ENCODE results near the gene TMEM185A.
A peak's percentile ranks its signal among the peaks of the same experiment; 100 is the strongest.
"Not testable (repeated sequence)": the region's sequence is repeated elsewhere in the genome, so short reads cannot be mapped to it uniquely, and the experiment has no call there.

Gene TMEM185A

GRCh38 chrX:149619662-149620061 is 11.9 kb downstream of the TMEM185A start:
- DNase-seq = not testable (repeated sequence)

GRCh38 chrX:149618871-149619270 is 12.7 kb downstream of the TMEM185A start:
- DNase-seq = no peak

DNA sequence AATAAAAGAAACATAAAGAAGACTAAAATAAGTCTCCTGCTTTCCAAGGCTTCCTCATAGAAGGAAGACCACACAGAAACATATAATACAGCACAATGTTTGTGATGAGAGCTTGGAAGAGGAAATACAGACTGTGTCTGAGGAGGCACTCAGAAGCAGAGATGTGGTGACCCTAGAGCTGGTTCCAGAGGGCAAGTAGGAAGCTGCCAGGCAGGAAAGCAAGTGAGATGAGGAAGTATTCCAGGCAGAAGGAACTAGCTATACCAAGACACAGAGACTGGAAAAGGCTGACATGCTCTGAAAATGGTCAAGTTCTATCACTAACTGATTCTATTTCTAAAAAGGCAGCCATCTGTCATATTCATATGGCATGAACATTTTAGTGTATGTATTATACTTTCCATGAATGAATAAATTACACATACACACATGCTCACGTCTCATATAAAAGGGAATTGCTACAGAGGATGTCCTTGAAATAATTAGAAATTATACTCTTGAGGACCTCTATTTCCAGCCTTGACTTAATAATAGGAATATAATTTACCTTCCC is 19.9 kb downstream of the TMEM185A start:
- peak in 1 of 2 experiments; percentile 9 for DNase-seq

DNA sequence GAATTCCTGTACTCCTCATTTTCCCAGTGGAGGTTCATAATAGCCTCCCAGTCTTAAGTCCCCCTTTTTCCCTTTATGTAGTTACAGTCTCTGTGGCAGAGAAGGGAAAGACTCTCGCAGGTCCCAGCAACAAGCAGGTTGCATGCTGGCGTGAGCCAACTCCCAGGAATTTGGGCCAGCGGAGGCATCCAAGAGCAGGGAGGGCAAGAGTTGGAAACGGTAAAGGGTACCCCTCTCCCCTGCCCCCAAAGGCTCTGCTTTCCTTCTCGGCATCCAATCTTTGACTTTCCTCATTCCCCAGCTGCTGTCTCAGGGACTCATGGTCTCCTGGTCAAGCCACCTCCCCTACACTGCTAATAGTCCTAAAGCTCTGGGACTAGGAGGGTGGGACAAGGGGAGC is 21.1 kb downstream of the TMEM185A start:
- no peak for DNase-seq

DNA sequence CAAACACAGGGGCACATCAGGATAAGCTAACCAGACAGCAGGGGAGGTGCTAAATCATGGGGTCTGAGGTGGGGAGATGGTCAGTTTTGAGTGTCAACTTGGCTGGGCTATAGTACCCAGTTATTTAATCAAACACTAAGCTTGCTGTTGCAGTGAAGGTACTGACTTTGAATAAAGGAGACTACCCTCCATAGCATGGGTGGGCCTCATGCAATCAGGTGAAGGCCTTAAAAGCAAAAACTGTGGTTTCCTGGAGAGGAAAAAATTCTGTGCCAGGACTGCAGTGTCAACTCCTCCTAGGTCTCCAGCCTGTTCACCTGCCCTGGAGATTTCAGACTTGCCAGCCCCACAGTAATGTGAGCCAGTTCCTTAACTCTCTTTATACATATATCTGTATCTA is 23.9 kb downstream of the TMEM185A start:
- DNase-seq = no peak

DNA sequence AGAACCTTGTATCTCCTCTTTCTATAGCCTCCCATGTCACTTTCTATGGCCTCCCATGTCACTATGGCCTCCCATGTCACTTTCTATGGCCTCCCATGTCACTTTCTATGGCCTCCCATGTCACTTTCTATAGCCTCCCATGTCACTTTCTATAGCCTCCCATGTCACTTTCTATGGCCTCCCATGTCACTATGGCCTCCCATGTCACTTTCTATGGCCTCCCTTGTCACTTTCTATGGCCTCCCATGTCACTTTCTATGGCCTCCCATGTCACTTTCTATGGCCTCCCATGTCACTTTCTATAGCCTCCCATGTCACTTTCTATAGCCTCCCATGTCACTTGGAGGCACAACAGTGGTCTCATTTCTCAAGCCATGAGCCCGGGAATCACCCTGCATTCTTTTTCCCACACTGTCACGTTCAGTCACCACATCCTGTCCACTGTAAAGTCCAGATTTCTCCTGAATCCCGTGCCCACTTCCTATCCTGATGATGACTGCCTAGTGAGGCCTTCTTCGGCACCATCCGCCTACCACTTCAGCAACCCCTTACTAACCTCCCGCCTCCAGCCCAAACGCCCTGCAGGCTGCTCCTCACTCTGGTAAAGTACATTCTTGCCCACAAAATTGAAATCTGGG is 26.2 kb downstream of the TMEM185A start:
- DNase-seq = not testable (repeated sequence)

GRCh38 chrX:149598603-149599002 is 33.0 kb downstream of the TMEM185A start:
- not testable (repeated sequence) for DNase-seq

GRCh38 chrX:149595943-149596342 is 35.6 kb downstream of the TMEM185A start:
- DNase-seq = not testable (repeated sequence)

DNA sequence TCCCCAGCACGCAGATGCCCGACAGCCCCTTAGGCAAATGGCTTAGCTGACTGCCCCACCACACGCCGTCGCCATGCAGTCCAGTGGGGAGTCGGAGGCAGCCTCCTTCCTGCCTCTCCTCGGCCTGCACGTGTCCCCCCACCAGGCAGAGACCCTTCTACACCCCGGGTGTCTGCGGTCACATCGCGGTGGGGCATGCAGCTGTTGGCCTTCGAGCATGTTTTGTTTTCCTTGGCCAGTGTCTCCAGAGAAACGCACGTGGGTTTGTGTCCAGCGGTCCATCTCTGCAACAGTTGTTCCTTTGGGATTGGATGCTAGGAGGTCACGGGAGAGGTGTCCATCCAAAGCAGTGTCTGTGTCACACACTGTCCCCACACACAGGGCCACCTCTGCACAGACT is 36.4 kb downstream of the TMEM185A start, which contains the start of gene HSFX2:
TSS of gene HSFX2 (minus strand) at position 101 of the 400 bp plus-strand sequence. CDS start 614 bp downstream, outside the sequence.
- not testable (repeated sequence) for DNase-seq

GRCh38 chrX:149590993-149591392 is 40.6 kb downstream of the TMEM185A start:
- DNase-seq = not testable (repeated sequence)

DNA sequence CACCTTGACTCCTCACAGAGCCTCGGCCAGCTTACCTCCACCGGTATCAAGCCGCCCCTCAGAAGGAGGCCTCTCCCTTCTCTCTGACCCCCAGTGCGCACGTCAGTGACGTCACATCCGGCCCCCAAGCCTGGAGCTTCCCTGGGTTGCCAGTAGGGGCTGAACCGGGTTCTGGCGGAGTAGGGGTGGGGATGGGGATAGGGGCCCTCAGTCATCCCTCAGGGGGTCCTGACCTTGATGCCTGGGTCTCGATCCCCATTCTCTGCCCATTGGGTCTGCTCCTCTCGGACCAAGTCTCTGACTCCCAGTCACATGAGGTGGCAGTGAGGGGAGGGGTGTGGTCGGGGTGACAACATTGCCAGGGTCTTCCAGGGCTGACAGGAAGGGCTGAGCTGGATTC is 44.2 kb downstream of the TMEM185A start, which contains the start of gene MAGEA9B:
TSS of gene MAGEA9B (minus strand) at position 101 of the 400 bp plus-strand sequence. CDS start 4,280 bp downstream, outside the sequence.
- not testable (repeated sequence) for DNase-seq

- not testable (repeated sequence) for DNase-seq
Observed at GRCh38 chrX:149585631-149586030, 46.0 kb downstream of the TMEM185A start.

- not testable (repeated sequence) for DNase-seq
Observed at GRCh38 chrX:149573456-149573855, 58.1 kb downstream of the TMEM185A start.

- no peak for DNase-seq
Observed at GRCh38 chrX:149572743-149573142, 58.8 kb downstream of the TMEM185A start.

- DNase-seq = no peak
Observed at GRCh38 chrX:149571770-149572169, 59.8 kb downstream of the TMEM185A start.

DNA sequence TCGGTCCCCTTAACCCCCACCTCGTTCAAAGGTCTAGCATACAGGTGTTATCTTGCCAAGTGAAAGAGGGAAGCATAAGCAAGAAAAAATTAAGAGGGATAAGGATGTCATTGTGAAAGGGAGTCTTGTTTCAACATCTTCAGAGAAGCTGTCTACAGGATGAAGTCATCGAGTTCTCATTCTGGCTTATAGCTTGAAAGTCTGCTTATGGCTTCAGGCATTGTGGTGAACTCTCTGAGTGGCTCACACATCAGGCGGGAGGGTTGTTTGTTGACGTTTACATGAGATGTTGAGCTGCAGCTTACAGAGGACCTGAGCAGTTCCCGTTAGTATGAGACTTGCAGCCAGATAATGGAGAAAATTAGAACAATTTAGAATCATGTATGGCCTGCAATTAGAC is 60.9 kb downstream of the TMEM185A start:
- no peak for DNase-seq

DNA sequence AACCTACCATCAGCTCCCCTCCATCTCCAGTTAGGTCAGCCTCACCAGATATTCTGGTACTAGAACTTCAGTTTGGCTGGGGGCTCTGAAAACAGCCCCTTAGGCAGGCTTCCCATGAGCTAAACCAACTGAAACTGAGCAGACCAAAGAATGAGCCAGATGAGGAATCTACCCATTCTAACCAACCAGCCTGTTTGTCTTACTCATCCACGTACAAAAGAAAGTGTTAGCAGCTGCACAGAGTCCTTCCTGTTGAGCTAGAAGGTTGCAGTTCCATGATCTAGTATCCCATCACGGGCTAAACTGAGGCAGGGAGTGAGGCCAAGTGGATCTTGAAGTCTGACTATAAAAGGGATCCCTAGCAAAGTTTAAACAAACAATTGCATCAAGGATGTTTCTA is 61.8 kb downstream of the TMEM185A start:
- DNase-seq = no peak

DNA sequence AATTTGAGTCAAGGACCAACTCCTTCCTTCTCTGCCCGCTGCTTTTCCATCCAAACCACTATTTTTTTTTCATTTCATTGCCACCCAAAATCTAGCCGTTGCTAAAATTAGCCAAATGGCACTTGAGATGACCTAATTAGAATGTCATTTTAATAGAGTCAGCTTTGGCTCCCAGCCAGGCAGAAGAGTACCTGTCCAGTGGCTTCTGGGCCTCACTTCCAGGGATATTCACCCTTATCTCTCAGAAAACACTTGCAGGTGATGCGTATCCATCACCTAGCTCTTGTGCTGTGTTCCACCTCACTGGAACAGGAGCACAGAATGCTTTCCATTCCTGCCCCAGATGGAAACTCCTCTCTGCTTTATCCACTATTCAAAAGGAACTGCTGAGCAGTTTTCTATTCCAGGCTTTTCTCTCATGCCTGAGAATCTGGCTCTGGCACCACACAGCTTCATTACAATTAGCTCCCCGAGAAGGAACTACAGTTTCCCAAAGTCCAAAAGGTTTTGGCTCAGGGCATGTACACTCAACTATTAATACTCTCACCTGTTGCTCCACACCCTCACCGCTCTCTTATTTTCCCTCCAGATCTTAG is 62.8 kb downstream of the TMEM185A start:
- no peak for DNase-seq

DNA sequence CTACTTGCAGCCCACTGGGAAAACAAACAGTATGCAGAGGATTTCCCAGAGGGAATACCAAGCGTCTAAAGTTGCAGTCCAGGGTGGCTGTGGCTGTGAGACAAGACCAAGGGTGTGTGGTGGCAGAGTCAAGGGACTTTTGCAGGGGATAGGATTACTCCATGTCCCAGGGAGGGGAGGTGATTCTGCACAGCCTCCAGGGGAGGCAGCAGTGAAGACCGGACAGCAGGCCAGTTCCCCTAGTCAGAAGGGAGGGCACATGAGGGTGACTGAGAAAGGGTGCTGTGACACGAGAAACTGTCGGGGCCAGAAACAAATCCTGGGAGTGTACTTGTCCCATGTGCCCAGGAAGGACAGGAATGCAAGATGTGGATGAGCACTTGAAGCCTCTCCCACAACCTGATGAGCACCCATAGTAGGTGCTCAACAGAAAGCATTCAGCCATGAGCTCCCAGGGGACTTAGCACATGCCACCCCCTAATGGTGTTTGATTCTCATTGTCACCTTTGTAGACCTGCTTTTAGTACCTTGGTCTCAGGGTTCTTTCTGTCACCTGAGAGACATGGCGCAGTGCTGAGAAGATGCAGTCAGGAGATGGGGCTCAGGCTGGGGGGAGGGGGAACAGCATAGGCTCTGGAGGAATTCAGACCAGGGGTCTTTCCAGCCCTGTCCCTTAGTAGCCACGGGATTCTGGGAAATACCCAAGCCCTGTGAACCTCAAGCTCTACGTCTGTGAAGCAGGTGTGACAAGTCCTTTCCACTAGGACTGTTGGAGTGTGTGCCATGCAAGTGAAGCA is 63.8 kb downstream of the TMEM185A start:
- DNase-seq = no peak

DNA sequence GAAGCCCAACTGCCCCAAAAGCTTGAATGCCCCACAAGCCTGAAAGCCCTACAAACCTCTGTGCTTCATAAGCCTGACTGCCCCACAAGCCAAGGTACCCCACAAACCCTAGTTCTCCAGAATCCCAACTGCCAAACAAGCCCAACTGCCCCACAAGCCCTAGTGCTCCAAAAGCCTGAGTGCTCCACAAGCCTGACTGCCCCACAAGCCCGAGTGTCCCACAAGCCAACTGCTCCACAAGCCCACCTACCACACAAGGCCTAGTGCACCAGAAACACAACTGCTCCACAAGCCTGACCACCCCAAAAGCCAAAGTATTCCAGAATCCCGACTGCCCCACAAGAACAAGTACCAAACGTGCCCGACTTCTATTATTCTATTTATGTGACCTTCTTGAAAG is 68.2 kb downstream of the TMEM185A start:
- DNase-seq = no peak

DNA sequence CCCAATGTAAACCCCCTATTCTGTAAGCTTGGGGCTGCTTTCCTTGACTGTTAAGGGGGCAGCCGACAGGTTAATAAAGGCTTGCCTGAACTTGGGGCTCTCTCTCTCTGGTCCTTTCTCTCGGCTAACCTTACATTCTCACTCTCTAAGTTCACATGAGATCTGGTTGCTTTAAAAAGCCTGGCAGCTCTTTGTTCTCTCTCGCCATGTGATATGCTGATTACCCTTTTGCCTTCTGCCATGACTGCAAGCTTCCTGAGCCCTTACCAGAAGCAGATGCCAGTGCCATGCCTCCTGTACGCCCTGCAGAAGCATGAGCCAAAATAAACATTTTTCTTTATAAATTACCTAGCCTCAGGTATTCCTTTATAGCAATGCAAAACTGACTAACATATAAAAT is 76.3 kb downstream of the TMEM185A start:
- not testable (repeated sequence) for DNase-seq

DNA sequence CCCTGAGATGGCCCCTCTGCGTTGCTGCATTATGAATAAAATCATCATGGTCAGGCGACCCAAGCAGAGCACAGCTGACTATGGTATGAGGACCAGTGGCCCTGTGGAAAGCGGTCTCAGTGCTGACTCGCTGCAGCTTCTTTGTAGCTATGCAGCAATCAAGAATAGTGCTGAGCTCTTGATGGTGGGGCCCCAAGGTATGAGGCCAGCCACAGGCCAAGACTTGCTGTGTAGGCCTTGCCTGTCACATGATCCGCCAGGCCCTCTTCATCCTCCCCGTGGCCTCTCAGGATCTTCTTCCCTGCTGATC is 79.7 kb downstream of the TMEM185A start:
- DNase-seq = not testable (repeated sequence)

GRCh38 chrX:149551245-149551938 is 80.2 kb downstream of the TMEM185A start:
- DNase-seq = not testable (repeated sequence)

Data from NCI-H524 (cell line).